ENCODE data around the gene KRT80.

Gene KRT80

DNA sequence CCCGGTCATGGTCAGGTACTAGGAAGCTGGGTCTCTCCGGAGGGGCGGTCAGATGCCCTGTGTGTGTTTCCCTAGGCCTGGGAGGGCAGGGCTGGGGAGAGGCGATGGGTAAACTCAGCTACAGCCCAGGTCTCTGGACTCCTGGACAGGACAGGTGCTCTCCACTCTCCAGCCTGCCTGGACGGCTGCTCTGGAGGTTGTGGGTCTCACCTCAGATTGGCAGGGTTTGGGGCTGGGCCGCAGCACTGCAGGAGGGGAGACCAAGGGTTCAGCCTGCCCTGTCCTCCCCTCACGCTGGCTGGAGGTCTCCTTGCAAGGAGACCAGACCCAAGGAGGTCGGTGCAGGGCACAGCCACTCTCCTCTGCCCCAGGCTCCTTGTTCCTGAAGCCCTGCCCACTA, 7.8 kb downstream of the KRT80 start:
- Histone ChIP-seq H3K36me3 (ENCODE audit: control insufficient read depth in 2 of 2, insufficient read depth in 2 of 2, low read length in 2 of 2) (no peaks in the 10 kb centered on the region), H3K27ac (ENCODE audit: low read length) (peak overlapping the region; percentile 62), H3K27me3 (ENCODE audit: control insufficient read depth in 1 of 2, insufficient read depth in 2 of 2, low read length in 2 of 2) (no peaks in the 10 kb centered on the region), H3K9me3 (ENCODE audit: control insufficient read depth in 2 of 2, low read length in 2 of 2) (no peaks in the 10 kb centered on the region), H3K4me3 (ENCODE audit: low read length in 2 of 2) (no peak overlapping the region), H3K9ac (ENCODE audit: low read length in 2 of 2) (peak overlapping the region in 1 of 2 donors; percentile 29), H3K4me1 (ENCODE audit: control insufficient read depth, insufficient read depth, low read length) (peaks cover 27% of the 10 kb centered on the region)

DNA sequence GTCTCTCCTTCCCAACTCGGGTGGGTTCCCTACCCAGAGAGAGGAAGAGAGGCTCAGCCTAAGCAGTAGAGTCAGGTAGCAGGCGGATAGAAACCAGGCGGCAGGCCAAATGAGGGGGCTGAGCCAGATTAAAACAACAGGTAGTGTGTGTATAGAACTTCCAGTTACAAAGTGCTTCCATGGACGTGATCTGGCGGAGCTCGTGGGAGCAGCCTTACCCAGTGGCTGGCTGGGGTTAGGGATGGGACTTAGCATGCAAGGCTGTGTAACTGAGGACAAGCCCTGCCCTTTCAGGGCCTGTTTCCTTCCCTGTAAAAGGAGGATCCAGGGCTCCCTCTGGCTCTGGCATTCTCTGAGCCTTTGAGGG, 8.3 kb downstream of the KRT80 start:
- Histone ChIP-seq H3K36me3 (ENCODE audit: control insufficient read depth in 2 of 2, insufficient read depth in 2 of 2, low read length in 2 of 2) (no peaks in the 10 kb centered on the region), H3K4me1 (ENCODE audit: control insufficient read depth, insufficient read depth, low read length) (peaks cover 30% of the 10 kb centered on the region), H3K9ac (ENCODE audit: low read length in 2 of 2) (peak overlapping the region in 1 of 2 donors; percentile 29), H3K9me3 (ENCODE audit: control insufficient read depth in 2 of 2, low read length in 2 of 2) (no peaks in the 10 kb centered on the region), H3K27me3 (ENCODE audit: control insufficient read depth in 1 of 2, insufficient read depth in 2 of 2, low read length in 2 of 2) (no peaks in the 10 kb centered on the region), H3K27ac (ENCODE audit: low read length) (peak overlapping the region; percentile 62), H3K4me3 (ENCODE audit: low read length in 2 of 2) (no peak overlapping the region)

GRCh38 chr12:52182898-52183543, 8.8 kb downstream of the KRT80 start:
- H3K9me3 ChIP-seq (ENCODE audit: control insufficient read depth in 2 of 2, low read length in 2 of 2), result no peaks in the 10 kb centered on the region
- H3K27me3 ChIP-seq (ENCODE audit: control insufficient read depth in 1 of 2, insufficient read depth in 2 of 2, low read length in 2 of 2), result no peaks in the 10 kb centered on the region
- H3K27ac ChIP-seq (ENCODE audit: low read length), result peak overlapping the region; percentile 62
- H3K4me1 ChIP-seq (ENCODE audit: control insufficient read depth, insufficient read depth, low read length), result peaks cover 33% of the 10 kb centered on the region
- H3K4me3 ChIP-seq (ENCODE audit: low read length in 2 of 2), result no peak overlapping the region
- H3K36me3 ChIP-seq (ENCODE audit: control insufficient read depth in 2 of 2, insufficient read depth in 2 of 2, low read length in 2 of 2), result no peaks in the 10 kb centered on the region
- peak overlapping the region in 1 of 2 donors; percentile 29 for H3K9ac ChIP-seq (ENCODE audit: low read length in 2 of 2)

DNA sequence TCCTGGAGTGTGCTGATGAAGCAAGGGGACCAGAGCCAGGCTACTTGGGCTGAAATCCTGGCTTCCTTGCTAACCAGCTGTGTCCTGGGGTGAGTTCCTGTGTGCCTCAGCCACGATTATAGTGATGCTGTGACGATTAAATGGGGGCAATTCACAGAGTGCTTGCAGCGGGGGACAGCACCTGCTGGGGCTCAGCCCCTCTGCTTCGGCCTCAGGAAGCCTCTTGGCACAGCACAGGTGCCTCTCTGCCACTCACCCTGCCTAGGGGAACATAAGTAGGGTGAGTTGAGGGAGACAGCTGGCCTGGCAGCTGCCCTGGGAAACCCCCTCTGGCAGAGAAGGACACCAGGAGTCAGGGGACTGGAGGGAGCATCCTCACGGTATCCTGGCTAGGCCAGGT, 9.4 kb downstream of the KRT80 start:
- no peaks in the 10 kb centered on the region for H3K36me3 ChIP-seq (ENCODE audit: control insufficient read depth in 2 of 2, insufficient read depth in 2 of 2, low read length in 2 of 2)
- H3K4me3 ChIP-seq (ENCODE audit: low read length in 2 of 2), result no peak overlapping the region
- H3K9ac ChIP-seq (ENCODE audit: low read length in 2 of 2), result no peak overlapping the region
- H3K27me3 ChIP-seq (ENCODE audit: control insufficient read depth in 1 of 2, insufficient read depth in 2 of 2, low read length in 2 of 2), result no peaks in the 10 kb centered on the region
- no peaks in the 10 kb centered on the region for H3K9me3 ChIP-seq (ENCODE audit: control insufficient read depth in 2 of 2, low read length in 2 of 2)
- H3K27ac ChIP-seq (ENCODE audit: low read length), result no peak overlapping the region
- peaks cover 35% of the 10 kb centered on the region for H3K4me1 ChIP-seq (ENCODE audit: control insufficient read depth, insufficient read depth, low read length)

DNA sequence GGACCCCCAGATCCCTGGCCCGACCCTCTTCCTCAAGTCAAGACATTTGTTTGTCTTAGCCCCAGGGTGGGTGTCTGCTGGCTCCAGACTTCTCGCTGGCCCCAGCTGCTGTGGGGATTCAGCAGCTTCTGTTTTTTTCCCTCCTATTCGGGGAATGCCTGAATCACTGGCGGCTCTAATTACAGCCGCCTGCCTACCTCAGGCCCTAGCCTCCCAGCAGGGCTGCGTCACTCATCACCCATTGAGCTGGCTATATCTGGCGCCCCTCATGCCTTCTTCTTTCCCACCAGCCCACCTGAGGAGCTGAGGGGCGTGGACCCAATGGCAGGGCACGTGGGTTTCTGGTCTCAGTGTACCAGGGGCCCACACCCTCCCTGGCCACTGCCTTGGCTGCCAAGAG, 10.1 kb downstream of the KRT80 start:
- no peak overlapping the region for H3K9ac ChIP-seq (ENCODE audit: low read length in 2 of 2)

DNA sequence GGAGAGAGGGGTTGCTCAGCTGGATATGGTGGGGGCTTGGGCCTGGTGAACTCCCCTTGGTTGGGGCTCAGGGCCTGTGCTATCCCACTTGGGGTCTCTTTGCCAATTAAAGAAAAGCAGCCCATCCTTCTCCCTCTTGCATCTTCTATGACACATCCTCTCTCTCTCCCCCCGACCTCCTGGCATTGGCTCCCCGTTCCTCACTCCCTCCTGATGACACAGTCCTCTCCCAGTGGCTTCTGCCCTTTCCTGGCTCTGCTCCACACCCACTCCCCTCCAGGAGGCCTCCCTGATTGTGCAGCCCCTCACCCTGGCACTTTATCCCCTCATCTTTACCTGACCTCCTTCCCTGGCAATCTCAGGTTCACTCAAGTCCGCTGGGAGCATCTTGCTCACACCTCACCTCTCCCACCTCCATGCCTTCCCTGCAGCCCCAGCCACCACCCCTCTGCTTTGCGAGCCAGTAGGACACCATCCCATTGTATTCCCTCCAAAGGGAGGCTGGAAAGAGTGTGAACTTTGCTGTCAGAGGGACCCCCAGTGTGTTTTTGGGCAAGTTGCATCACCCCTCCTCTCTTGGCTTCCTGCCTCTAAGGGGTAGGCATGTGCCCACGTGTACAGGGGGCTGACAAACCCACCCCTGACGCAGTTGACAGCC, 10.7 kb downstream of the KRT80 start:
- Histone ChIP-seq H3K4me3 (ENCODE audit: low read length in 2 of 2) (no peak overlapping the region), H3K9ac (ENCODE audit: low read length in 2 of 2) (no peak overlapping the region), H3K27ac (ENCODE audit: low read length) (no peak overlapping the region), H3K4me1 (ENCODE audit: control insufficient read depth, insufficient read depth, low read length) (peaks cover 32% of the 10 kb centered on the region), H3K36me3 (ENCODE audit: control insufficient read depth in 2 of 2, insufficient read depth in 2 of 2, low read length in 2 of 2) (no peaks in the 10 kb centered on the region), H3K27me3 (ENCODE audit: control insufficient read depth in 1 of 2, insufficient read depth in 2 of 2, low read length in 2 of 2) (no peaks in the 10 kb centered on the region), H3K9me3 (ENCODE audit: control insufficient read depth in 2 of 2, low read length in 2 of 2) (no peaks in the 10 kb centered on the region)

More for the DNA sequence above, 10.1 kb downstream of the KRT80 start:
- Histone ChIP-seq H3K36me3 (ENCODE audit: control insufficient read depth in 2 of 2, insufficient read depth in 2 of 2, low read length in 2 of 2) (no peaks in the 10 kb centered on the region), H3K4me1 (ENCODE audit: control insufficient read depth, insufficient read depth, low read length) (peaks cover 37% of the 10 kb centered on the region), H3K27ac (ENCODE audit: low read length) (no peak overlapping the region), H3K27me3 (ENCODE audit: control insufficient read depth in 1 of 2, insufficient read depth in 2 of 2, low read length in 2 of 2) (no peaks in the 10 kb centered on the region), H3K4me3 (ENCODE audit: low read length in 2 of 2) (no peak overlapping the region), H3K9me3 (ENCODE audit: control insufficient read depth in 2 of 2, low read length in 2 of 2) (no peaks in the 10 kb centered on the region)

DNA sequence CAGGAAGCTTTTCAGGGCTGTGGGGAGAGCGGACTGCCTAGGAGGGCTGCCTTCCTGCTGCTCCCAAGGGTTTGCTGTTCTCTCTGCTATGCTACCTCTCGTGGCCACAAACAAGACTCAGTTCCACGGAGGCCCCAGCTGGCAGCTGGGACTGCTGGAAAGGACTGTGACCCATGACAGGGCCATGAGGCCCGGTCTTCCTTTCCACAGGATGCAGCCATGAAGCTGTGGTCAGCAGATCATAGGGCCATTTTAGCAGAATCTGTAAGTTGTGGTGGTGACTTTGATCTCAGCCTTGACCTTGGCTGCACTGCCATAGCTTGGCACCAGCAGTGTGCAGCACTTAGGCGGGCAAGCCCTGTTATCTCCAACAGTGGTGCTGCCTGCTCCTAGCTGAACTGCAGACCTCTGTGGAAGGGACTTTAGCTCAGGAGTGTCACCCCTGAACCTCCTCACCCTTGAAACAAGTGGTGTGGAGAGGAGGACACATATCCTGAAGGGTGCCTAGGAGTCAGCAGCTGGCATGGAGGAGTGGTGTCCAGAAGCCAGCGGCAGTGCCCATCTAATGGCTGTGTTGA, 12.3 kb downstream of the KRT80 start:
- Histone ChIP-seq H3K27me3 (ENCODE audit: control insufficient read depth in 1 of 2, insufficient read depth in 2 of 2, low read length in 2 of 2) (no peaks in the 10 kb centered on the region), H3K9me3 (ENCODE audit: control insufficient read depth in 2 of 2, low read length in 2 of 2) (no peaks in the 10 kb centered on the region), H3K4me1 (ENCODE audit: control insufficient read depth, insufficient read depth, low read length) (peaks cover 43% of the 10 kb centered on the region), H3K9ac (ENCODE audit: low read length in 2 of 2) (no peak overlapping the region), H3K27ac (ENCODE audit: low read length) (peak overlapping the region; percentile 64), H3K4me3 (ENCODE audit: low read length in 2 of 2) (no peak overlapping the region), H3K36me3 (ENCODE audit: control insufficient read depth in 2 of 2, insufficient read depth in 2 of 2, low read length in 2 of 2) (no peaks in the 10 kb centered on the region)

DNA sequence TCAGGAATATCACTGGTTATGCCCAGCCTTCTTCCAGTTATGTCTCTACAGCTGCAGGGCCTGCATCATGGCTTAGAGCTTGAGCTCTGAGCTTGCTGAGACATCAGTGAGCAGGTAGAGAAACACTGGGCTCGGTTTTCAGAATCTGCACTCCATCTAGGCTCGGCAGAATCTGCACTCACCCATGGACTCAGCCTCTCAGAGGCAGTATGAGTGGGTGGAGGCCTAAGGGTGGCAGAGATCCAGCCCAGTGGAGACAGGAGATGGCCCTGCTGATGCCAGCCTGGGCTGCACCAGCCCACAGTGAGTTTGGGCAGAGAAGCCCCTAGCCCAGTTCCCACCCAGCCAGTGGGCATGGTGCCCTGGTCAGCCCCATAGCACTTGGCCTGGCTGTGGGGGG, 12.8 kb downstream of the KRT80 start:
- Histone ChIP-seq H3K27ac (ENCODE audit: low read length) (peak overlapping the region; percentile 64), H3K9me3 (ENCODE audit: control insufficient read depth in 2 of 2, low read length in 2 of 2) (no peaks in the 10 kb centered on the region), H3K4me1 (ENCODE audit: control insufficient read depth, insufficient read depth, low read length) (peaks cover 47% of the 10 kb centered on the region), H3K27me3 (ENCODE audit: control insufficient read depth in 1 of 2, insufficient read depth in 2 of 2, low read length in 2 of 2) (no peaks in the 10 kb centered on the region), H3K9ac (ENCODE audit: low read length in 2 of 2) (peak overlapping the region in 1 of 2 donors; percentile 13), H3K36me3 (ENCODE audit: control insufficient read depth in 2 of 2, insufficient read depth in 2 of 2, low read length in 2 of 2) (no peaks in the 10 kb centered on the region), H3K4me3 (ENCODE audit: low read length in 2 of 2) (no peak overlapping the region)

- no peaks in the 10 kb centered on the region for H3K27me3 ChIP-seq (ENCODE audit: control insufficient read depth in 1 of 2, insufficient read depth in 2 of 2, low read length in 2 of 2)
- no peaks in the 10 kb centered on the region for H3K9me3 ChIP-seq (ENCODE audit: control insufficient read depth in 2 of 2, low read length in 2 of 2)
- no peaks in the 10 kb centered on the region for H3K36me3 ChIP-seq (ENCODE audit: control insufficient read depth in 2 of 2, insufficient read depth in 2 of 2, low read length in 2 of 2)
- peak overlapping the region; percentile 64 for H3K27ac ChIP-seq (ENCODE audit: low read length)
- H3K9ac ChIP-seq (ENCODE audit: low read length in 2 of 2), result peak overlapping the region; percentile 5 to 40
- no peak overlapping the region for H3K4me3 ChIP-seq (ENCODE audit: low read length in 2 of 2)
- H3K4me1 ChIP-seq (ENCODE audit: control insufficient read depth, insufficient read depth, low read length), result peaks cover 45% of the 10 kb centered on the region
Observed at GRCh38 chr12:52178443-52178842, 13.4 kb downstream of the KRT80 start.

DNA sequence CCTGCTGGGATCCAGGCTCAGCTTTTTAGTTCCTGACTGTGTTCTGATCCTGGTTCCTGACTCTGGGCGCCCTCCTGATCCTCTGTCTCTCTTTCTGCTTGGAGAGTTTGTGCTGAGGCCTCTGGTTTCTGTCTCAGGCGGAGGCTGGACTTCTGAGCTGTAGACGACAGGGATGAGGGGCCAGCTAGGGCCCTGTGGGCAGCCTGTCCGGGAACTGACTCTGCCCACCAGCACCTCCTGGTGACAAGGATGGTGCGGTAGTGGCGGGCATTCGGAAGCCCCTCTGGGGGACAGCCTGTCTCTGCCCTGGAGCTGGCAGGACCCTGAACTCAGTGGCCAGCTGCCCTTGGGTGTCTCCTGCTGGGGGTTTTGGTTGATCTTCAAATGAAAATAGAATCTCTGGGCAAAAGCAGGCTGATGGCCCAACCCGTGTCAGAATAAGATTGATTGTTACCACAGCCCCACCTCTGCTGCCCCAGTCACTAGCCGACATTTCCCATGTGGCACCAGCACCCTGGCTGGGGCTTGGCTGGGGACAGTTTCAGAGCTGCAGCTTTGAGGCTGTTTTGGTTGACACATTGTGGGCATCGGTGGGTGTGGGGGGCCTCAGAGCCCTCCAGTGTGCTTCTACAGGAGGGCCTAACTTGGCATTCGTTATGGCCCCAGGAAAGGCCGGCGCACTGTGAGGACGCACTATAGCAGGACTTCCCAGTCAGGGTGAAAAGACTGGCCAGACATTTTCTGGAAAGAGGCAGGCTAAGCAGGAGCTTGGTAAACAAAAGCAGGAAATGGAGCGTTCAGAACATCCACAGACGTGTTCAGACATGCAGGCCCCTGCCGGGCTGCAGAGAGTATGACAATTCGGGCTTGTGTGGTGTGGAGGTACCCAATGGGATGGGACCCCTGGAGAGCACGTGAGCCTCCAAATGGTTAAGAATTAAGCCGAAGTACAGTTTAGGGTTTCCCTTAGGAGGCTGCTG, 16.2 kb downstream of the KRT80 start:
- Histone ChIP-seq H3K27ac (ENCODE audit: low read length) (peak overlapping the region; percentile 66), H3K4me3 (ENCODE audit: low read length in 2 of 2) (no peak overlapping the region), H3K36me3 (ENCODE audit: control insufficient read depth in 2 of 2, insufficient read depth in 2 of 2, low read length in 2 of 2) (no peaks in the 10 kb centered on the region), H3K27me3 (ENCODE audit: control insufficient read depth in 1 of 2, insufficient read depth in 2 of 2, low read length in 2 of 2) (no peaks in the 10 kb centered on the region), H3K9ac (ENCODE audit: low read length in 2 of 2) (no peak overlapping the region), H3K4me1 (ENCODE audit: control insufficient read depth, insufficient read depth, low read length) (peaks cover 37% of the 10 kb centered on the region), H3K9me3 (ENCODE audit: control insufficient read depth in 2 of 2, low read length in 2 of 2) (no peaks in the 10 kb centered on the region)

Data from stomach smooth muscle (tissue), 2 donors.